Testis (tissue), 2 donors: ENCODE data around the gene CDC42BPB.

Experiments
- CTCF ChIP-seq, 3 experiments: fragments of 450-650 bp in 2 of 3; fragments of 200-600 bp in 1 of 3; sonication (generic) in 1 of 3; IDR thresholded peaks; one replicate each; pipeline ENCODE4 v1.5.1; 2016 to 2019; ENCODE audit warnings: antibody characterized with exemption in 3 of 3, mild to moderate bottlenecking in 2 of 3, moderate library complexity in 1 of 3
- POLR2A ChIP-seq: fragments of 450-650 bp; IDR thresholded peaks from one replicate; pipeline ENCODE4 v1.6.1; 2017; ENCODE audit warnings: antibody characterized with exemption, mild to moderate bottlenecking, moderate library complexity

DNA sequence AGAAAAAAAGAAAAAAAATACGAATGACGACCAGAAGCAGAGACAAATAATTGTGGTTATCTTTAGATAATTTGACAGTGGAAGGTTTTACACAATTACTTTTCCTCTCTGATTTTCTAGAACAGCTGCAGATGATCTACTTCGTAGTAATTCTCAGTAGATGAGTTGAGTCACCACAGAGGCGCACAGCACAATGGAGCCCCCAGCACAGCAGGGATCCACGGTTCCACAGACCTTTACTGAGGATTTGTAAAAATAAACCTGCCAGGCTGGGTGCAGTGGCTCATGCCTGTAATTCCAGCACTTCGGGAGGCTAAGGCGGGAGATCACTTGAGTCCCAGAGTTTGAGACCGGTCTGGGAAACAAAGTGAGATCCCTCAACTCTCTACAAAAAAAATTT, 105.5 kb downstream of the CDC42BPB start:
- no peak for TF ChIP-seq CTCF (IDR thresholded peaks at IDR 0.05)
- TF ChIP-seq POLR2A: no peak
